Activated B cell treated with CpG ODN at 0.5 μM for 24 hours (primary cell): Measurements from ENCODE around the gene RMND5B. TPM values are rescaled to one million over a fixed set of nuclear protein-coding genes. Genes with fewer than 3 reads are reported as not detected.

ENCODE experiments used
- ATAC-seq: fragments of 200-7000 bp; cut with Tn5 transposase; one replicate; pipeline ENCODE4 v1.10.0; 2021; ENCODE audit warnings: low read depth, mild to moderate bottlenecking, moderate library complexity
- CTCF ChIA-PET: fragments of 350-600 bp; sonication (Branson Sonifier 250); formaldehyde crosslinking; loops from one replicate; lab custom pipeline; 2021; ENCODE audit warnings: antibody characterized with exemption; lab: Charles Lee
- POLR2A ChIA-PET: fragments of 350-600 bp; sonication (Branson Sonifier 250); formaldehyde crosslinking; loops from one replicate; lab custom pipeline; 2021; ENCODE audit warnings: antibody characterized with exemption; lab: Charles Lee
- DNase-seq: peaks from one replicate; pipeline ENCODE4 v3.0.0; 2022
- H3K27ac Mint-ChIP-seq: one replicate; pipeline ENCODE4 v1.8.0; 2020; ENCODE audit warnings: mixed read lengths
- H3K27me3 Mint-ChIP-seq: one replicate; pipeline ENCODE4 v1.8.0; 2021; ENCODE audit warnings: mixed read lengths
- H3K36me3 Mint-ChIP-seq: one replicate; pipeline ENCODE4 v1.8.0; 2021; ENCODE audit warnings: low read depth, mixed read lengths
- H3K4me1 Mint-ChIP-seq: one replicate; pipeline ENCODE4 v1.8.0; 2021; ENCODE audit warnings: mixed read lengths
- H3K4me3 Mint-ChIP-seq: one replicate; pipeline ENCODE4 v1.8.0; 2020; ENCODE audit warnings: mild to moderate bottlenecking, mixed read lengths
- H3K9me3 Mint-ChIP-seq: one replicate; pipeline ENCODE4 v1.8.0; 2020; ENCODE audit warnings: mixed read lengths
- intact Hi-C: fragments of 100-400 bp; cut with micrococcal nuclease; formaldehyde crosslinking; loops from one replicate; pipeline ENCODE4 v1.15.1; 2024
- total RNA-seq: library from RNA; stranded (reverse); gene quantifications from 2 replicates; pipeline ENCODE4 v1.2.3, GENCODE V29; 2022
- TF ChIP-seq, protein P1 (sequence below): fragments of 200-600 bp; IDR thresholded peaks from one replicate; pipeline ENCODE4 v1.8.0; 2022; ENCODE audit warnings: antibody characterized with exemption, mild to moderate bottlenecking

The RMND5B gene
- total RNA-seq, 1 donor from 2014 or later, result 57.2 TPM

DNA sequence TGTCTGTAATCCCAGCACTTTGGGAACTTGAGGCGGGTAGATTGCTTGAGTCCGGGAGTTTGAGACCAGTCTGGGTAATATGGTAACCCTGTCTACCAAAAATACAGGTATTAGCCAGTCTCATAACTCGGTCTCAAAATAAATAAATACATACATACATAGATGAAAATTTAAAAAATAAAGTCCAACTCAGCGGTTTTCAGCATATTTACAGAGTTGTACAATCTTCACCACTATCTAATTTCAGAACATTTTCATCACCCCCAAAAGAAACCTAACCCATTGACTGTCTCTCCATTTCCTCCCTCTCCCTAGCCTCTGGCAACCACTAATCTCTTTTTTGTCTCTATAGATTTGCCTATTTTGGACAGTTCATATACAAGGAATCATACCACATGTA lies 10.7 kb downstream of the RMND5B start:
- CTCF ChIA-PET, result interaction anchor here (11.3 kb wide), 1 partner anchor 65 kb away, joined by 190 read pairs; no protein-coding TSS in a partner anchor
- H3K27me3 Mint-ChIP-seq, result no peaks in the 10 kb centered on the region
- H3K4me1 Mint-ChIP-seq, result no peaks in the 10 kb centered on the region
- no peak for ATAC-seq
- no peak overlapping the region for H3K4me3 Mint-ChIP-seq
- no peak for DNase-seq
- TF ChIP-seq, protein P1, sequence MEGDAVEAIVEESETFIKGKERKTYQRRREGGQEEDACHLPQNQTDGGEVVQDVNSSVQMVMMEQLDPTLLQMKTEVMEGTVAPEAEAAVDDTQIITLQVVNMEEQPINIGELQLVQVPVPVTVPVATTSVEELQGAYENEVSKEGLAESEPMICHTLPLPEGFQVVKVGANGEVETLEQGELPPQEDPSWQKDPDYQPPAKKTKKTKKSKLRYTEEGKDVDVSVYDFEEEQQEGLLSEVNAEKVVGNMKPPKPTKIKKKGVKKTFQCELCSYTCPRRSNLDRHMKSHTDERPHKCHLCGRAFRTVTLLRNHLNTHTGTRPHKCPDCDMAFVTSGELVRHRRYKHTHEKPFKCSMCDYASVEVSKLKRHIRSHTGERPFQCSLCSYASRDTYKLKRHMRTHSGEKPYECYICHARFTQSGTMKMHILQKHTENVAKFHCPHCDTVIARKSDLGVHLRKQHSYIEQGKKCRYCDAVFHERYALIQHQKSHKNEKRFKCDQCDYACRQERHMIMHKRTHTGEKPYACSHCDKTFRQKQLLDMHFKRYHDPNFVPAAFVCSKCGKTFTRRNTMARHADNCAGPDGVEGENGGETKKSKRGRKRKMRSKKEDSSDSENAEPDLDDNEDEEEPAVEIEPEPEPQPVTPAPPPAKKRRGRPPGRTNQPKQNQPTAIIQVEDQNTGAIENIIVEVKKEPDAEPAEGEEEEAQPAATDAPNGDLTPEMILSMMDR, result no peak
- POLR2A ChIA-PET, result interaction anchor here (0.6 kb wide), 1 partner anchor 30 kb away, joined by 4 read pairs; no protein-coding TSS in a partner anchor
- peaks cover 73% of the 10 kb centered on the region for H3K36me3 Mint-ChIP-seq
- intact Hi-C loops, result no loop called here
- no peaks in the 10 kb centered on the region for H3K9me3 Mint-ChIP-seq
- no peak overlapping the region for H3K27ac Mint-ChIP-seq

- ChIA-PET POLR2A (no interaction called here), CTCF (interaction anchor here (0.9 to 11.3 kb wide), 3 partner anchors 10 to 66 kb away, joined by 3 to 190 read pairs (median 4); no protein-coding TSS in a partner anchor)
- Mint-ChIP-seq H3K27ac (no peak overlapping the region), H3K27me3 (no peaks in the 10 kb centered on the region), H3K4me3 (no peak overlapping the region), H3K9me3 (no peaks in the 10 kb centered on the region), H3K36me3 (peaks cover 77% of the 10 kb centered on the region), H3K4me1 (no peaks in the 10 kb centered on the region)
- DNase-seq, result no peak
- intact Hi-C loops, result no loop called here
- TF ChIP-seq, protein P1, result no peak
- no peak for ATAC-seq
Observed at GRCh38 chr5:178142642-178143041, 11.8 kb downstream of the RMND5B start.

DNA sequence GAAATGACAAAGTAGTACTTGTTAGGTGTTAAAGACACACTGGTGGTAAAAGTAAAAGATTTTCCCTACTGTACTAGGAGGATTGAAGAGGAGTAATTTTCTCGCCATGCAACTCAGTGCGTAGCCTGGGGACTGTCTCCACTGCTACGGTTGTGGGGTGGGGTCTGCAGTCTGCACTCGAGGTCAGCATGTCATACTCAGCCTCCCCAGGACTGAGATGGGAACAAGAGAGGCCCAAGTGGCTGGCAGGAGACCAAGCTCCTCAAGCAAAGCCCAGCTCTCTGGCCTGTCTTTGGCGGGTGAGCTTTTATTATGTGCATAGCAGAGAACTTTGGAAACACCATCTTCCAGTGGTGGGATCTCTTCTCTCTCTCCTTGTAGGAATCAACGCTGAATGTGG lies 12.4 kb downstream of the RMND5B start:
- Mint-ChIP-seq H3K27ac (no peak overlapping the region), H3K9me3 (no peaks in the 10 kb centered on the region), H3K36me3 (peaks cover 77% of the 10 kb centered on the region), H3K4me3 (no peak overlapping the region), H3K4me1 (no peaks in the 10 kb centered on the region), H3K27me3 (no peaks in the 10 kb centered on the region)
- no peak for DNase-seq
- intact Hi-C loops, result no loop called here
- no peak for ATAC-seq
- POLR2A ChIA-PET, result no interaction called here
- TF ChIP-seq, protein P1, result no peak
- CTCF ChIA-PET, result interaction anchor here (0.9 to 11.3 kb wide), 3 partner anchors 10 to 66 kb away, joined by 3 to 190 read pairs (median 4); no protein-coding TSS in a partner anchor

GRCh38 chr5:178143901-178144300 lies 13.1 kb downstream of the RMND5B start:
- TF ChIP-seq, protein P1, result no peak
- H3K27me3 Mint-ChIP-seq, result no peaks in the 10 kb centered on the region
- ChIA-PET CTCF (interaction anchor here (1.7 to 11.3 kb wide), 2 partner anchors 10 to 67 kb away, joined by 7 to 190 read pairs; partner anchors contain the start of gene NHP2), POLR2A (no interaction called here)
- no peak overlapping the region for H3K4me3 Mint-ChIP-seq
- intact Hi-C loops, result no loop called here
- no peaks in the 10 kb centered on the region for H3K4me1 Mint-ChIP-seq
- peaks cover 79% of the 10 kb centered on the region for H3K36me3 Mint-ChIP-seq
- no peak overlapping the region for H3K27ac Mint-ChIP-seq
- H3K9me3 Mint-ChIP-seq, result no peaks in the 10 kb centered on the region
- no peak for DNase-seq
- ATAC-seq, result no peak

DNA sequence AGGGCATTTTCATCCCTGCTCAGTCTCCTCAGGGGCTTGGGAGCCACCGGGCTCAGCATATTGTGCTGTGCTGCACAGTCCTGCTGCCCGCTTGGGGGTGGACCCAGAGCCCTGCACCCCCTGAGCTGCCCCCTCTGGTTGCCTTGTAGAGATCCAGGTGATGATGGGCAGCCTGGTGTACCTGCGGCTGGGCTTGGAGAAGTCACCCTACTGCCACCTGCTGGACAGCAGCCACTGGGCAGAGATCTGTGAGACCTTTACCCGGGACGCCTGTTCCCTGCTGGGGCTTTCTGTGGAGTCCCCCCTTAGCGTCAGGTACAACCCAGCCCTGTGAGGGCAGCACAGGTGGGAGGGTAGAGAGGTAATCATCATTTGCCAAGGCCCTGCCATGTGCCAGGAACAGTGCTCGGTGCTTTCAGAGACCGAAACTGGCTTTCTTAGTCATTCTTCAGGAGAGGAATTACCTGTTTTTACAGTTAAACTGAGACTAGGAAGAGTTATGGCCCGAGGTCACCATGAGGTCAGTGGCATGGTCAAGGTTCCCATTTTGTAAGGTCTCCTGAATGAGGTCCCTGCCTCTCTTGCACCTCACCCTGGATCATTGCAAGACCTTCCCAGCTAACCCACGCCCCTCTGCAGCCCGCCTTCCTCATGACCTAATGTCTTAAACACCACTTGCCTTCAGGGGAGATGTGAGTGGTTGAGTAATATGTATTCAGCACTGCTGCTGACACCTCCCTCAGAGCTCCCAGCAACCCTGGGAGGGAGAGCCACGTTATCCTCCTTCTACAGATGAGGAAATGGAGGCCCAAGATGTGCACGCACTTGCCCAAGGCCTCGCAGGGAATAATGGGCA lies 15.4 kb downstream of the RMND5B start:
- no peaks in the 10 kb centered on the region for H3K27me3 Mint-ChIP-seq
- DNase-seq, result peak; percentile 65
- ChIA-PET POLR2A (interaction anchor here (2.1 kb wide), 1 partner anchor 71 kb away, joined by 10 read pairs; no protein-coding TSS in a partner anchor), CTCF (interaction anchor here (1.0 to 11.3 kb wide), 5 partner anchors 12 to 69 kb away, joined by 3 to 190 read pairs (median 4); no protein-coding TSS in a partner anchor)
- no peak overlapping the region for H3K27ac Mint-ChIP-seq
- no peak overlapping the region for H3K4me3 Mint-ChIP-seq
- TF ChIP-seq, protein P1, result peak; percentile 26
- peaks cover 4% of the 10 kb centered on the region for H3K4me1 Mint-ChIP-seq
- peak; percentile 89 for ATAC-seq
- intact Hi-C loops, result loop anchor here (1.0 kb wide), 4 partner anchors 17 to 70 kb away; partner anchors contain the start of gene N4BP3
- no peaks in the 10 kb centered on the region for H3K9me3 Mint-ChIP-seq
- H3K36me3 Mint-ChIP-seq, result peaks cover 89% of the 10 kb centered on the region
